ENCODE measurements around the gene LTBP1. TPM values are rescaled to one million over a fixed set of nuclear protein-coding genes. Genes with fewer than 3 reads are reported as not detected.

LTBP1 gene
- polyA plus RNA-seq, 1 donor (not counting 4 experiments of a cell fraction or from before 2014, with no cell fraction given), result 9.2 TPM

GRCh38 chr2:33180915-33181314 lies 234.2 kb downstream of the LTBP1 start:
- Histone ChIP-seq H4K20me1 (ENCODE audit: control insufficient read depth, extremely low read depth, insufficient read depth, low read length) (no peaks in the 10 kb centered on the region), H3K9me1 (ENCODE audit: control insufficient read depth, extremely low read depth, insufficient read depth, low read length) (no peaks in the 10 kb centered on the region), H3K4me2 (ENCODE audit: control insufficient read depth, extremely low read depth, insufficient read depth, low read depth, low read length) (no peak overlapping the region), H3K9me3 (ENCODE audit: control insufficient read depth, low read depth, low read length) (no peaks in the 10 kb centered on the region), H3K4me1 (ENCODE audit: control insufficient read depth, extremely low read depth, insufficient read depth, low read length) (no peaks in the 10 kb centered on the region), H3K36me3 (ENCODE audit: control insufficient read depth in 2 of 2, extremely low read depth in 1 of 2, insufficient read depth in 2 of 2, low read length in 2 of 2) (no peaks in the 10 kb centered on the region), H2AFZ (ENCODE audit: control insufficient read depth, low read length) (no peak overlapping the region), H3K27me3 (ENCODE audit: control insufficient read depth, extremely low read depth, insufficient read depth, low read length) (no peaks in the 10 kb centered on the region), H3K79me2 (ENCODE audit: control insufficient read depth, insufficient read depth, low read length) (no peaks in the 10 kb centered on the region), H3K27ac (ENCODE audit: control insufficient read depth, insufficient read depth, low read length) (no peak overlapping the region), H3K4me3 (ENCODE audit: control insufficient read depth in 2 of 3, extremely low read depth in 1 of 3, insufficient read depth in 2 of 3, low read depth in 1 of 3, low read length in 3 of 3) (no peak overlapping the region), H3K9ac (ENCODE audit: control insufficient read depth, extremely low read depth, insufficient read depth, low read length) (no peak overlapping the region)
- dilution Hi-C loops (cut with MboI; ENCODE audit: extremely low pct_ligation_motif_present, low sequenced_read_pairs), result no loop called here
- no peak for TF ChIP-seq EZH2 (IDR thresholded peaks at IDR 0.05; ENCODE audit: low read length)
- TF ChIP-seq, protein P1, sequence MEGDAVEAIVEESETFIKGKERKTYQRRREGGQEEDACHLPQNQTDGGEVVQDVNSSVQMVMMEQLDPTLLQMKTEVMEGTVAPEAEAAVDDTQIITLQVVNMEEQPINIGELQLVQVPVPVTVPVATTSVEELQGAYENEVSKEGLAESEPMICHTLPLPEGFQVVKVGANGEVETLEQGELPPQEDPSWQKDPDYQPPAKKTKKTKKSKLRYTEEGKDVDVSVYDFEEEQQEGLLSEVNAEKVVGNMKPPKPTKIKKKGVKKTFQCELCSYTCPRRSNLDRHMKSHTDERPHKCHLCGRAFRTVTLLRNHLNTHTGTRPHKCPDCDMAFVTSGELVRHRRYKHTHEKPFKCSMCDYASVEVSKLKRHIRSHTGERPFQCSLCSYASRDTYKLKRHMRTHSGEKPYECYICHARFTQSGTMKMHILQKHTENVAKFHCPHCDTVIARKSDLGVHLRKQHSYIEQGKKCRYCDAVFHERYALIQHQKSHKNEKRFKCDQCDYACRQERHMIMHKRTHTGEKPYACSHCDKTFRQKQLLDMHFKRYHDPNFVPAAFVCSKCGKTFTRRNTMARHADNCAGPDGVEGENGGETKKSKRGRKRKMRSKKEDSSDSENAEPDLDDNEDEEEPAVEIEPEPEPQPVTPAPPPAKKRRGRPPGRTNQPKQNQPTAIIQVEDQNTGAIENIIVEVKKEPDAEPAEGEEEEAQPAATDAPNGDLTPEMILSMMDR (optimal IDR thresholded peaks at IDR 0.05 in 1 of 3, IDR thresholded peaks at IDR 0.05 in 1 of 3, conservative IDR thresholded peaks at IDR 0.05 in 1 of 3; ENCODE audit: extremely low read depth in 1 of 3, insufficient read depth in 2 of 3, low read length in 3 of 3), result no peak
- FAIRE-seq (no peak), DNase-seq (ENCODE audit: low read depth, low spot score) (no peak)

DNA sequence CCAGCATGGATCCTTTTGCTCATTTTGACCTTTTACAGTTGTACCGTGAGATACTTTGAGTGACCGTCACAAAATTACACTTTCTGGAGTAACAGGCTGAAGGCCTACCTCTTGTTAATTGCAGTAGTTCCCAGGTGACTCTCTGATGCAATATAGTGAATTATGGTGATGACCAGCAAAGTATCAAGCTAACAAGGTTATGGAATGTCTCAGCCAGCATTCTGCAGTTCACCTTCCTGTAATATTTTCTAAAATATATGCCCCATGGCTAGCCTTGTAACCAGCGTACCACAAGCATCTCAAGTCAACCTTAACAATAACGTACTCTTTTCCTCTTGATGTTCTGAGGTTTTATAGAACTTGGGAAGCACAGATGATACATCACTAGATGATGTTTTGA lies 234.7 kb downstream of the LTBP1 start:
- Histone ChIP-seq H3K9me3 (ENCODE audit: control insufficient read depth, low read depth, low read length) (no peaks in the 10 kb centered on the region), H3K36me3 (ENCODE audit: control insufficient read depth in 2 of 2, extremely low read depth in 1 of 2, insufficient read depth in 2 of 2, low read length in 2 of 2) (no peaks in the 10 kb centered on the region), H3K4me1 (ENCODE audit: control insufficient read depth, extremely low read depth, insufficient read depth, low read length) (no peaks in the 10 kb centered on the region), H3K4me2 (ENCODE audit: control insufficient read depth, extremely low read depth, insufficient read depth, low read depth, low read length) (no peak overlapping the region), H3K27me3 (ENCODE audit: control insufficient read depth, extremely low read depth, insufficient read depth, low read length) (no peaks in the 10 kb centered on the region), H3K9me1 (ENCODE audit: control insufficient read depth, extremely low read depth, insufficient read depth, low read length) (no peaks in the 10 kb centered on the region), H2AFZ (ENCODE audit: control insufficient read depth, low read length) (no peak overlapping the region), H3K27ac (ENCODE audit: control insufficient read depth, insufficient read depth, low read length) (no peak overlapping the region), H3K4me3 (ENCODE audit: control insufficient read depth in 2 of 3, extremely low read depth in 1 of 3, insufficient read depth in 2 of 3, low read depth in 1 of 3, low read length in 3 of 3) (no peak overlapping the region), H3K79me2 (ENCODE audit: control insufficient read depth, insufficient read depth, low read length) (no peaks in the 10 kb centered on the region), H4K20me1 (ENCODE audit: control insufficient read depth, extremely low read depth, insufficient read depth, low read length) (no peaks in the 10 kb centered on the region), H3K9ac (ENCODE audit: control insufficient read depth, extremely low read depth, insufficient read depth, low read length) (no peak overlapping the region)
- FAIRE-seq (no peak), DNase-seq (ENCODE audit: low read depth, low spot score) (no peak)
- no peak for TF ChIP-seq EZH2 (IDR thresholded peaks at IDR 0.05; ENCODE audit: low read length)
- TF ChIP-seq, protein P1 (optimal IDR thresholded peaks at IDR 0.05 in 1 of 3, IDR thresholded peaks at IDR 0.05 in 1 of 3, conservative IDR thresholded peaks at IDR 0.05 in 1 of 3; ENCODE audit: extremely low read depth in 1 of 3, insufficient read depth in 2 of 3, low read length in 3 of 3), result no peak
- dilution Hi-C loops (cut with MboI; ENCODE audit: extremely low pct_ligation_motif_present, low sequenced_read_pairs), result no loop called here

Measured in keratinocyte (primary cell).